ENCODE data around the gene TFPT. TPM values are rescaled to one million over a fixed set of nuclear protein-coding genes. Genes with fewer than 3 reads are reported as not detected.
A peak's percentile ranks its signal among the peaks of the same experiment; 100 is the strongest.

Gene TFPT
- total RNA-seq, 6 donors from 2014 or later: 10.5 to 51.3 (median 26.2) TPM

GRCh38 chr19:54142166-54142780 is 26.8 kb upstream of the TFPT start:
- 85 to 87% methylated on average over 7 of the region's 7 CpGs for WGBS, 2 donors
- peaks cover 22 to 34% (median 28%) of the 10 kb centered on the region in 4 donors for H3K4me1 ChIP-seq
- H3K9me3 ChIP-seq: no peaks in the 10 kb centered on the region
- H3K4me3 ChIP-seq: no peak overlapping the region
- H3K27ac ChIP-seq: no peak overlapping the region
- peaks cover 41 to 63% (median 52%) of the 10 kb centered on the region in 4 donors for H3K36me3 ChIP-seq
- H3K27me3 ChIP-seq: no peaks in the 10 kb centered on the region
- ATAC-seq (ENCODE audit: low FRiP score in 2 of 2) (no peak), DNase-seq (no peak)
- TF ChIP-seq EP300 (IDR thresholded peaks at IDR 0.05) (no peak), POLR2A (IDR thresholded peaks at IDR 0.05) (no peak)

GRCh38 chr19:54141356-54141755 is 25.9 kb upstream of the TFPT start:
- H3K4me1 ChIP-seq: peaks cover 24 to 38% (median 31%) of the 10 kb centered on the region in 4 donors
- H3K4me3 ChIP-seq: no peak overlapping the region
- H3K27me3 ChIP-seq: no peaks in the 10 kb centered on the region
- no peak overlapping the region for H3K27ac ChIP-seq
- WGBS, 2 donors: 92 to 93% methylated on average over 3 of the region's 3 CpGs
- no peaks in the 10 kb centered on the region for H3K9me3 ChIP-seq
- peaks cover 32 to 54% (median 43%) of the 10 kb centered on the region in 4 donors for H3K36me3 ChIP-seq
- ATAC-seq (ENCODE audit: low FRiP score in 2 of 2): no peak
- no peak for DNase-seq
- TF ChIP-seq CTCF (IDR thresholded peaks at IDR 0.05) (no peak), EP300 (IDR thresholded peaks at IDR 0.05) (no peak), POLR2AphosphoS5 (IDR thresholded peaks at IDR 0.05) (no peak), POLR2A (IDR thresholded peaks at IDR 0.05) (no peak)

DNA sequence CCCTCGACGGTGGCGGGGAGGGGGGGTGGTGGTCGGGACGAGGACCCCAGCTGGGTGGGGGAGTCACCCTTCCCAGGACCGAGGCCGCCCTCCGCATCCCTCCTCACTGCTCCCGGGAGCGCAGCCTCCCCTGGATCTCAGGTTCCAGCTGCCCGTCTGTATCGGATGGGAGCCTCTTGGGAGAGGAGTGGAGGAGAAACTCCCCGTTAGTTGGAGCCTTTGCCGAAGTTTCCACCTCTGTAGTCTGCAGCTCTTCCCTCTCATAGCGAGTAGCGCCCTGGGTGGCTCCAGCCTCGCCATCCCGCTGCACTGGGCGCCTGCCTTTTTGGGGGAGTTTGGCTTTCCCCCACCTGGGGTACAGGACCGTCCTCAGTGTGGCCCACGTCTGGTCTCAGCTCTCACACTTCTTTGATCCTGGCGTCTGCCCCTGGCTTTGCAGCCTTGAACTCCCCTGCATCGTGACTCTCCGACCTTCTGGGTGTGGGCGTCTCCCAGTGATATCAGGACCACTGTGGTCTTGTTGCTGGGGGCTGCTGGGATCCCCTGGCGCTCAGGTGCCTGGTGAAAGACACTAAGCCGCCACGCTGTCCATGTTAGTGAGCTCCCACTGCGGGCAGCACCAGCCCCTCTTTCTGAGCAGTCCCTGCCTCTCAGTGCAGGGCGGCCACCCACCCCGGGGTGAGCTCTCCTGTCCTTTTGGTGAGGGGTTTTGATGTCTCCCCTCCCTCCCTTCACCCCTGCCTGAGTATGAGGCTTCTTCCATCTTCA is 23.2 kb upstream of the TFPT start:
- Histone ChIP-seq H3K36me3 (peaks cover 10 to 27% (median 17%) of the 10 kb centered on the region in 4 donors), H3K27me3 (no peaks in the 10 kb centered on the region), H3K27ac (peak overlapping the region; percentile 93 to 99 (median 96)), H3K4me3 (peak overlapping the region; percentile 92 to 100 (median 94)), H3K4me1 (peaks cover 32 to 44% (median 38%) of the 10 kb centered on the region in 4 donors), H3K9me3 (no peaks in the 10 kb centered on the region)
- DNase-seq: no peak
- TF ChIP-seq EP300 (IDR thresholded peaks at IDR 0.05): no peak
- TF ChIP-seq POLR2A (IDR thresholded peaks at IDR 0.05): no peak
- TF ChIP-seq POLR2AphosphoS5 (IDR thresholded peaks at IDR 0.05): no peak
- TF ChIP-seq CTCF (IDR thresholded peaks at IDR 0.05): no peak
- ATAC-seq (ENCODE audit: low FRiP score in 2 of 2): no peak
- WGBS, 2 donors: 38 to 52% methylated on average over 15 to 21 of the region's 31 CpGs

DNA sequence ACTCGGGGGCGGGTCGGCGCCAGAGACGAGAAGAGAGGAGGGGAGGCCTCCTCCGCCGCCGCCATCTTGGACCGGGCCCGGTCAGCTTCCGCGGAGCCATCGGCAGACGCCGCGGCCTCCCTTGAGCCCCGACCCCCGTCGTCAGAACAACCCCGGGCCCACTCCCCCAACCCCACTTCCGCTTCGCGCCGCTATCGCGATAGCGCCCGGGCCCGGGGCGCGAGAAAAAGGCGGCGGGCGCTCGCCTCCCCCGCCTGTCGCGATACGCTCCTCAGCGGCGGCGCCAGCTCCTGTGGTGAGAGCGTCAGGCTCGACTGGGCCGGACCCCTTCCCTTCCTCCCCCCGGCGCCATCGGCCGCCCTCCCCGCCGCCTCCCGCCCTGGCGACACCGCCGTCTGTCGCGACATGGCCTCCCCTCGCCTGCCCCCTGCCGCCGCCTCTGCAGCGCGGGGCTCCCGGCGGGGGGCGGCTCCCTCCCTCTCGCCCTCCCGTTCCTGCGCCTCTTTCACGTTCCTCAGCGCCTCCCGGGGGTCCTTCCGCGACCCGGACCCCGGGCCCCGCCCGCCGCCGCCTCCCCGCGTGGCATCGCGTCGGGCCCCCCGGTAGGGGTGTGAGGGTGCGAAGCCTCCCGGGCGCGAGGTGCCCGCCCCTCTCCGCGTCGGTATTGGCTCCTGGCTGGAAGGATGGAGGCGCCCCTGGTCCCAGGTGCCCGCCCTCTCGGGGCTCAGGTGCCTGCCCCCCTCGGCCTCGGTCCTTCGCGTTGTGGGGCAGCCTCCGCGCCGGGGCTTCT is 22.4 kb upstream of the TFPT start, which contains the start of gene CNOT3:
Gene CNOT3, plus strand, starts transcription at position 64 of the 790 bp plus-strand sequence. CDS start 5,217 bp downstream, outside the sequence.
- peaks cover 32 to 44% (median 38%) of the 10 kb centered on the region in 4 donors for H3K4me1 ChIP-seq
- DNase-seq: peak in 1 of 2 donors; percentile 89
- peak; percentile 79 to 91 for TF ChIP-seq POLR2AphosphoS5 (IDR thresholded peaks at IDR 0.05)
- peak in 3 of 4 donors; percentile 17 to 90 (median 78) for TF ChIP-seq POLR2A (IDR thresholded peaks at IDR 0.05)
- no peak for TF ChIP-seq CTCF (IDR thresholded peaks at IDR 0.05)
- peaks cover 4 to 19% (median 9%) of the 10 kb centered on the region in 4 donors for H3K36me3 ChIP-seq
- ATAC-seq (ENCODE audit: low FRiP score in 2 of 2): no peak
- H3K9me3 ChIP-seq: no peaks in the 10 kb centered on the region
- peak within 1 kb of the TSS; percentile 92 to 100 (median 94) for H3K4me3 ChIP-seq
- WGBS, 2 donors: 1% methylated on average over 29 of the region's 103 CpGs; no CpG with 5 or more reads in 1 of the 2 donors
- no peaks in the 10 kb centered on the region for H3K27me3 ChIP-seq
- peak within 1 kb of the TSS; percentile 93 to 99 (median 96) for H3K27ac ChIP-seq

Data from upper lobe of left lung (tissue), 6 donors.